Upper lobe of left lung (tissue), 4 donors: ENCODE data around the gene ANKHD1.

Experiments used
- CTCF ChIP-seq, 6 experiments: fragments of 450-650 bp in 4 of 6; fragments of 200-600 bp in 2 of 6; sonication (generic) in 2 of 6; IDR thresholded peaks; one replicate each; pipeline ENCODE4 v1.5.1; 2016 to 2019; ENCODE audit warnings: antibody characterized with exemption in 6 of 6
- POLR2AphosphoS5 ChIP-seq, 2 donors: sonication (generic); formaldehyde crosslinking; IDR thresholded peaks; one replicate each; pipeline ENCODE4 v1.5.1; 2017; ENCODE audit warnings: antibody characterized with exemption in 2 of 2

GRCh38 chr5:140563596-140563995 is 162.0 kb downstream of the ANKHD1 start:
- no peak for TF ChIP-seq POLR2AphosphoS5 (IDR thresholded peaks at IDR 0.05)
- no peak for TF ChIP-seq CTCF (IDR thresholded peaks at IDR 0.05)
